ENCODE results near the gene GEMIN7. TPM values are rescaled to one million over a fixed set of nuclear protein-coding genes. Genes with fewer than 3 reads are reported as not detected.
"Not testable (repeated sequence)": the region's sequence is repeated elsewhere in the genome, so short reads cannot be mapped to it uniquely, and the experiment has no call there.

GEMIN7 gene
- polyA plus RNA-seq, 1 donor (not counting 4 experiments of a cell fraction or from before 2014, with no cell fraction given) = 23.7 TPM

DNA sequence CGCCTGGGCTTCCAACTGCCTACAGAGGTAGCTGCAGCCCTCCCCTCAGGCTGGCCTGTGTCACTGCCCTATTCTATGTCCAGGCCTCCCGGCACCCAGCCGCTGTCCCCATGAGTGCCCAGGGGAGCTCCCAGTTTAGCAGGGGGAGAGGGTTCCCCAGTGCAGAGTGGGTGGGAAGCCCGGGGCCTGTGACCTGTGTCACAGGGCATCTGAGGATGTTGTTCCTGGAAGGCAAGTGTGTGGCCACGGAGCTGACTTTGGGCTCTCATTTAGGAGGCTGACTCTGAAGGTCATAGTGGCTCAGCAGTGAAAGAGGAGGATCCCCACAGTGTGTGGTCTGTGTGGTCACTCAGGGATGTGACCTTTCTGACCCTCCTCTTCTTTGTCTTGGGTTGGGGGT lies 39.0 kb downstream of the GEMIN7 start:
- Histone ChIP-seq H3K9me1 (ENCODE audit: control insufficient read depth, extremely low read depth, insufficient read depth, low read length) (peaks cover 3% of the 10 kb centered on the region), H3K79me2 (ENCODE audit: control insufficient read depth, insufficient read depth, low read length) (peaks cover 54% of the 10 kb centered on the region), H3K27me3 (ENCODE audit: control insufficient read depth, extremely low read depth, insufficient read depth, low read length) (no peaks in the 10 kb centered on the region), H2AFZ (ENCODE audit: control insufficient read depth, low read length) (no peak overlapping the region), H4K20me1 (ENCODE audit: control insufficient read depth, extremely low read depth, insufficient read depth, low read length) (peaks cover 35% of the 10 kb centered on the region), H3K9ac (ENCODE audit: control insufficient read depth, extremely low read depth, insufficient read depth, low read length) (no peak overlapping the region), H3K9me3 (ENCODE audit: control insufficient read depth, low read depth, low read length) (no peaks in the 10 kb centered on the region), H3K27ac (ENCODE audit: control insufficient read depth, insufficient read depth, low read length) (no peak overlapping the region), H3K4me2 (ENCODE audit: control insufficient read depth, extremely low read depth, insufficient read depth, low read depth, low read length) (no peak overlapping the region), H3K4me3 (ENCODE audit: control insufficient read depth in 2 of 3, extremely low read depth in 1 of 3, insufficient read depth in 2 of 3, low read depth in 1 of 3, low read length in 3 of 3) (no peak overlapping the region), H3K4me1 (ENCODE audit: control insufficient read depth, extremely low read depth, insufficient read depth, low read length) (peaks cover 7% of the 10 kb centered on the region), H3K36me3 (ENCODE audit: control insufficient read depth in 2 of 2, extremely low read depth in 1 of 2, insufficient read depth in 2 of 2, low read length in 2 of 2) (peaks cover 0 to 4% of the 10 kb centered on the region in 2 experiments)
- DNase-seq (ENCODE audit: low read depth, low spot score) (no peak), FAIRE-seq (no peak)
- TF ChIP-seq, protein P1, sequence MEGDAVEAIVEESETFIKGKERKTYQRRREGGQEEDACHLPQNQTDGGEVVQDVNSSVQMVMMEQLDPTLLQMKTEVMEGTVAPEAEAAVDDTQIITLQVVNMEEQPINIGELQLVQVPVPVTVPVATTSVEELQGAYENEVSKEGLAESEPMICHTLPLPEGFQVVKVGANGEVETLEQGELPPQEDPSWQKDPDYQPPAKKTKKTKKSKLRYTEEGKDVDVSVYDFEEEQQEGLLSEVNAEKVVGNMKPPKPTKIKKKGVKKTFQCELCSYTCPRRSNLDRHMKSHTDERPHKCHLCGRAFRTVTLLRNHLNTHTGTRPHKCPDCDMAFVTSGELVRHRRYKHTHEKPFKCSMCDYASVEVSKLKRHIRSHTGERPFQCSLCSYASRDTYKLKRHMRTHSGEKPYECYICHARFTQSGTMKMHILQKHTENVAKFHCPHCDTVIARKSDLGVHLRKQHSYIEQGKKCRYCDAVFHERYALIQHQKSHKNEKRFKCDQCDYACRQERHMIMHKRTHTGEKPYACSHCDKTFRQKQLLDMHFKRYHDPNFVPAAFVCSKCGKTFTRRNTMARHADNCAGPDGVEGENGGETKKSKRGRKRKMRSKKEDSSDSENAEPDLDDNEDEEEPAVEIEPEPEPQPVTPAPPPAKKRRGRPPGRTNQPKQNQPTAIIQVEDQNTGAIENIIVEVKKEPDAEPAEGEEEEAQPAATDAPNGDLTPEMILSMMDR (optimal IDR thresholded peaks at IDR 0.05 in 1 of 3, IDR thresholded peaks at IDR 0.05 in 1 of 3, conservative IDR thresholded peaks at IDR 0.05 in 1 of 3; ENCODE audit: extremely low read depth in 1 of 3, insufficient read depth in 2 of 3, low read length in 3 of 3) = no peak
- TF ChIP-seq EZH2 (IDR thresholded peaks at IDR 0.05; ENCODE audit: low read length) = no peak
- dilution Hi-C loops (cut with MboI; ENCODE audit: extremely low pct_ligation_motif_present, low sequenced_read_pairs) = no loop called here

DNA sequence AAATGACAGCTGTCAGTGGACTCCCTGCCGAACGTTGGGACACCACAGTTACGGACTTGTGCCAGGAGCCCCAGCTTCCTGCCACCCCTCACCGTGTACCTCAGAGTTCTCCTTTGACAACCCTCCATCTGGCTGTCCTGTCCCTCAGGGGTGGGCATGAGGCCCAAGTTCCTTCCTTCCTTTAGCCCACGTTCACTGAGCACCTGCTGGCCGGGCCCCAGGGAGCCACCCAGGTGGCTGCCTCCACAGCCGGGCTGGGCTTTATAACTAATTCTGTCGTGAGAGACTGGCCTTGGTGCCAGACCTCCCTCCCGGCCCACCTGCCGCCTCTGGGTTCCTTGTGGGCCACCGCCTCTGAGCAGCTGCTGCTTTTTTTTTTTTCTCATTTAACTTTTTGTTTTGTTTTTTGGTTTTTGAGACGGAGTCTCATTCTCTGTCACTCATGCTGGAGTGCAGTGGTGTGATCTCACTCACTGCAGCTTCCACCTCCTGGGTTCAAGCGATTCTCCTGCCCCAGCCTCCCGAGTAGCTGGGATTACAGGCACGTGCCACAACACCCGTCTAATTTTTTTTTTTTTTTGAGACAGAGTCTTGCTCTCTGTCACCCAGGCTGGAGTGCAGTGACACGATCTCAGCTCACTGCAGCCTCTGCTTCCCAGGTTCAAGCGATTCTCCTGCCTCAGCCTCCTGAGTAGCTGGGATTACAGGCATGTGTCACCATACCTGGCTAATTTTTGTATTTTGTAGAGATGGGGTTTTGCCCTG lies 39.7 kb downstream of the GEMIN7 start:
- H4K20me1 ChIP-seq (ENCODE audit: control insufficient read depth, extremely low read depth, insufficient read depth, low read length) = peaks cover 32% of the 10 kb centered on the region
- H3K79me2 ChIP-seq (ENCODE audit: control insufficient read depth, insufficient read depth, low read length) = peaks cover 49% of the 10 kb centered on the region
- DNase-seq (ENCODE audit: low read depth, low spot score); H2AFZ ChIP-seq (ENCODE audit: control insufficient read depth, low read length); H3K4me3 ChIP-seq (ENCODE audit: control insufficient read depth in 2 of 3, extremely low read depth in 1 of 3, insufficient read depth in 2 of 3, low read depth in 1 of 3, low read length in 3 of 3); H3K36me3 ChIP-seq (ENCODE audit: control insufficient read depth in 2 of 2, extremely low read depth in 1 of 2, insufficient read depth in 2 of 2, low read length in 2 of 2); H3K27me3 ChIP-seq (ENCODE audit: control insufficient read depth, extremely low read depth, insufficient read depth, low read length); H3K9ac ChIP-seq (ENCODE audit: control insufficient read depth, extremely low read depth, insufficient read depth, low read length); H3K9me3 ChIP-seq (ENCODE audit: control insufficient read depth, low read depth, low read length); H3K4me2 ChIP-seq (ENCODE audit: control insufficient read depth, extremely low read depth, insufficient read depth, low read depth, low read length); H3K9me1 ChIP-seq (ENCODE audit: control insufficient read depth, extremely low read depth, insufficient read depth, low read length); H3K27ac ChIP-seq (ENCODE audit: control insufficient read depth, insufficient read depth, low read length); dilution Hi-C loops (cut with MboI; ENCODE audit: extremely low pct_ligation_motif_present, low sequenced_read_pairs); FAIRE-seq: not testable (repeated sequence)
- peaks cover 13% of the 10 kb centered on the region for H3K4me1 ChIP-seq (ENCODE audit: control insufficient read depth, extremely low read depth, insufficient read depth, low read length)
